ENCODE results near the gene DLX1. TPM values are rescaled to one million over a fixed set of nuclear protein-coding genes. Genes with fewer than 3 reads are reported as not detected.
"Not testable (repeated sequence)": the region's sequence is repeated elsewhere in the genome, so short reads cannot be mapped to it uniquely, and the experiment has no call there.

DLX1 gene
- total RNA-seq, 4 donors from 2014 or later, result 0.14 TPM; not detected in 3

DNA sequence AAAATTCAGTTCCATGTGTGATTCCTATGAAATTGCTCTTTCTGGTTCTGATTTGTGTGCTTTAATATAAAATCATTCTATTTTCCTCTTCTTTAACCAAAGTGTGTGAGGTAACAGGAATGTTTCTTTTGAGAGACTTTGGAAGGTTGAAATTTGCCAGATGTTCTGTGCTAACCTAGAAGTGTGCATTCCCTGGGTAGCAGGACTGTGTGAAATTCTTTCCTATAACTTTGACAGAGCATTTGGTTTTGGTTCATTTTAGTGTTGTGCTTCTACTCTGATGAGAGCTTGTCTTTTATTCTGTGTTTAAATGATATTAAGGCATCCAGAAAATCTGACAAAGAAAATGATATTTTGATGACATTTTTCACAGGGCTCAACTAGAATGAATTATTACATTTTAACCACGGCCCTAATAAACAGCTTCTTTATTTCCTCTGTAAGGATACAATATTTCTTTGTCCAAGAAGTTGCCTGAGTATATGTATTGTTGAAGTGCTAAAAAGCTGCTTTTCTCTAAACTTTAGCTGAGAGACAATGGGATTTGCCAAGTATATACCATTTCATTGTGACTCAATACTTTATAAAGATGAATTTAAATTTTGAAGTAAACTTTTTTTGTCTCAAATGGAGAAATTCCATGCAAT lies 34.7 kb upstream of the DLX1 start:
- H3K4me1 ChIP-seq, result no peaks in the 10 kb centered on the region
- no peak overlapping the region for H3K27ac ChIP-seq
- no peaks in the 10 kb centered on the region for H3K9me3 ChIP-seq
- H3K27me3 ChIP-seq, result no peaks in the 10 kb centered on the region
- no peak for DNase-seq
- H3K36me3 ChIP-seq, result no peaks in the 10 kb centered on the region
- intact Hi-C loops (cut with DNase I; ENCODE audit: low total_unique reads), result no loop called here
- H3K4me3 ChIP-seq, result no peak overlapping the region
- no peak for TF ChIP-seq POLR2A (IDR thresholded peaks at IDR 0.05)
- TF ChIP-seq, protein P1, sequence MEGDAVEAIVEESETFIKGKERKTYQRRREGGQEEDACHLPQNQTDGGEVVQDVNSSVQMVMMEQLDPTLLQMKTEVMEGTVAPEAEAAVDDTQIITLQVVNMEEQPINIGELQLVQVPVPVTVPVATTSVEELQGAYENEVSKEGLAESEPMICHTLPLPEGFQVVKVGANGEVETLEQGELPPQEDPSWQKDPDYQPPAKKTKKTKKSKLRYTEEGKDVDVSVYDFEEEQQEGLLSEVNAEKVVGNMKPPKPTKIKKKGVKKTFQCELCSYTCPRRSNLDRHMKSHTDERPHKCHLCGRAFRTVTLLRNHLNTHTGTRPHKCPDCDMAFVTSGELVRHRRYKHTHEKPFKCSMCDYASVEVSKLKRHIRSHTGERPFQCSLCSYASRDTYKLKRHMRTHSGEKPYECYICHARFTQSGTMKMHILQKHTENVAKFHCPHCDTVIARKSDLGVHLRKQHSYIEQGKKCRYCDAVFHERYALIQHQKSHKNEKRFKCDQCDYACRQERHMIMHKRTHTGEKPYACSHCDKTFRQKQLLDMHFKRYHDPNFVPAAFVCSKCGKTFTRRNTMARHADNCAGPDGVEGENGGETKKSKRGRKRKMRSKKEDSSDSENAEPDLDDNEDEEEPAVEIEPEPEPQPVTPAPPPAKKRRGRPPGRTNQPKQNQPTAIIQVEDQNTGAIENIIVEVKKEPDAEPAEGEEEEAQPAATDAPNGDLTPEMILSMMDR (IDR thresholded peaks at IDR 0.05), result no peak

DNA sequence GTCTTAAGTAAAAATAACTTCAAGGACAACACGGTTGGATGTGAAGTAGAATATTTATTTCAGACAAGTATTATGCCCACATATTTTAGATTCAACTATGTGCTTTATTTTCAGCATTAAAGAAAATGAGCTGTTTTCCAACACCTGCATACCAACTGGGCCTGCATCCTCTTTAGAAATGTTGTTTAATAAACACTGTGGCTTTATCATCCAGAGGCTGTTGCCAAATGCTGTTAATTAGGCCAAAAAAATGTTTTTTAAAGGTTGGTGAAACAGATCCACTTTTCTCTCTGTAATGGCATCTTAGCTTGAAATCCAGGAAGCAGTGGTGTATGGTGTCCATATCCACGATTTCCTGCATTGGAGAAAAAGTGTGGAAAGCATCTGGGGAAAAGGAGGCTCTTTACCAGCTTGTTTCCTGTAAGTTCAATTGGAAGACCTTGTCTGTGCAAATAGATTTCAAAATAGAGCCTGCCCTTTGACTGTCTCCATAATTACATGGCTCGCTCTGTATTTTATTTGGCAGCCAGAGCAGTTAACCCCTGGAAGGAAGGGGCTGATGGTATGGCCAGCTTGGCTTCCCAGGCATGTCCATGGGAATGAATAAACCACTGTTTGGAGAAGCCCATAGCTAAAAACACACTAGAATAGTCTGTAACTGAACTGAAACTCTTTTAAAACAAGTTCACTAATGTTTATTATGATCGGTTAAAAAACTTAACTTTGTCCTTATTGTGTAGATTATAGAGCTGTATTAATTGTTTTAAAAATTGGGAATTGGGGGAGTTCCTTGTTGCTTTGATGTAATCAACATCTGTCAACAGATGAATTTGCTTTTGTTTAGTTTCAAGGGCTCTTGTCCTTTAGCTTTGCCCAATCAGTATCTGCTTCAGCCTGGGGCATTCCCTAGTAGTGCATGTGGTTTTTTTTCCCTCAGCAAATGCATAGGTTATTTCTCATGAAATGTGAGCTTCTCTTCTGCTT lies 33.0 kb upstream of the DLX1 start:
- no peak overlapping the region for H3K27ac ChIP-seq
- no peaks in the 10 kb centered on the region for H3K36me3 ChIP-seq
- DNase-seq, result no peak
- intact Hi-C loops (cut with DNase I; ENCODE audit: low total_unique reads), result no loop called here
- H3K4me1 ChIP-seq, result no peaks in the 10 kb centered on the region
- H3K9me3 ChIP-seq, result no peaks in the 10 kb centered on the region
- TF ChIP-seq, protein P1 (IDR thresholded peaks at IDR 0.05), result no peak
- TF ChIP-seq POLR2A (IDR thresholded peaks at IDR 0.05), result no peak
- no peaks in the 10 kb centered on the region for H3K27me3 ChIP-seq
- H3K4me3 ChIP-seq, result no peak overlapping the region

DNA sequence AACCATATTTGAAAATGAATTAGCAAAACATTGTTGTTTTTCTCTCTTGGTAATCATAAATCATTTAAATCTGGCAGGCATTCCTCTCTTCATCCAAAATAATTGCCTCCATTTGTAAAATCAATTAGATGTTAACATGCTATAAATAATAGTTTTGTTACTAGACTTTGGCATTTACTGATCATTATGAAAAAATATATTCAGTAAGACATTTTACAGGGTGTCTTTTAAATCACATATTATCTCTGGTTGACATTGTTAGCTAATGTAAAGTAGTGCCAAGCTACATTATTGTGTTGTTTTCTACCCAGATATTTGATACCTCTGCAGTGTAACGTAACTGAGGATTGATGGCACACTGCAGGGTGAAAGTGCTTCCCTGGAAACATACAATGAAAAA lies 31.8 kb upstream of the DLX1 start:
- intact Hi-C loops (cut with DNase I; ENCODE audit: low total_unique reads), result no loop called here
- no peak overlapping the region for H3K4me3 ChIP-seq
- TF ChIP-seq POLR2A (IDR thresholded peaks at IDR 0.05), result no peak
- TF ChIP-seq, protein P1 (IDR thresholded peaks at IDR 0.05), result no peak

DNA sequence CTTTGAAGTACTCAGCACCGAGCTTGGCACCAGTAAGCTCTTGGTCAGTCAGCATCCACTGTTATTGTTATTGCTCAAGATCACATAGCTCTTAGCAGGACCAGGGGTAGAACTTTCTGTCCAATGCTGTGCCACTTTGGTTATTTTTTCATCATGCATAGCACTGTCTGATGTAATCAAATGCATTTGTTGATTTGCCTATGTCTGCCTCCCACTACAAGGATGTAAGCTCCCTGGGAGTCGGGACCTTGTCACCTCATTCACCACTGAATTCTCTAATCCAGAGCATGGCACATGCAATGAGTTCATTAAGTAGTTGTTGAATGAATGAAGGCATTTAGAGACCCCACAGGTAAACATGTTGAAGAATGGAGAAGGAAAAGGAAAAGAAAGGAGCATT lies 29.0 kb upstream of the DLX1 start:
- no peaks in the 10 kb centered on the region for H3K27me3 ChIP-seq
- TF ChIP-seq POLR2A (IDR thresholded peaks at IDR 0.05), result no peak
- TF ChIP-seq, protein P1 (IDR thresholded peaks at IDR 0.05), result no peak
- no peak overlapping the region for H3K27ac ChIP-seq
- H3K36me3 ChIP-seq, result no peaks in the 10 kb centered on the region
- no peaks in the 10 kb centered on the region for H3K9me3 ChIP-seq
- no peak overlapping the region for H3K4me3 ChIP-seq
- no peaks in the 10 kb centered on the region for H3K4me1 ChIP-seq
- intact Hi-C loops (cut with DNase I; ENCODE audit: low total_unique reads), result no loop called here
- no peak for DNase-seq

More for the DNA sequence above, 31.8 kb upstream of the DLX1 start:
- Histone ChIP-seq H3K27me3 (no peaks in the 10 kb centered on the region), H3K9me3 (no peaks in the 10 kb centered on the region), H3K36me3 (no peaks in the 10 kb centered on the region), H3K4me1 (no peaks in the 10 kb centered on the region), H3K27ac (no peak overlapping the region)
- no peak for DNase-seq

DNA sequence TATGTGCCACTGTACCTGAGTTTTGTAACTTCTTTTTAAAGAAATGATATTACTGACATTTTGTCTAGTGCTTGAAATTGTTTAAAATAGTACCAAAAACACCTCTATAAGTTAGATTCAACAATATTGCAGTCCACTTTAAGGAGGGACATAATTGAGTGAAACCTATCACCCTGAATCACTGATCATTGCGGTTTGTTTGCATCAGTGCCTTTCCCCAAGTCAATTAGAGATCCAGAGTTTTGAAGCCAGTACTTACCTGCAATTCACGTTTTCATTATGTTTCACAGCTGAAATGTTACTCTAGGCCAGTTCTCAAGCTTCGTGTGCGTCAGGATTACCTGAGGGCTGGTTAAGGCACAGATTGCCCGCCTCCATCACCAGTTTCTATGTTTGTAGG lies 26.6 kb upstream of the DLX1 start:
- Histone ChIP-seq H3K36me3 (no peaks in the 10 kb centered on the region), H3K4me3 (no peak overlapping the region), H3K27ac (no peak overlapping the region), H3K27me3 (no peaks in the 10 kb centered on the region), H3K4me1 (no peaks in the 10 kb centered on the region), H3K9me3 (no peaks in the 10 kb centered on the region)
- TF ChIP-seq, protein P1 (IDR thresholded peaks at IDR 0.05), result no peak
- no peak for TF ChIP-seq POLR2A (IDR thresholded peaks at IDR 0.05)
- DNase-seq, result no peak
- intact Hi-C loops (cut with DNase I; ENCODE audit: low total_unique reads), result no loop called here

DNA sequence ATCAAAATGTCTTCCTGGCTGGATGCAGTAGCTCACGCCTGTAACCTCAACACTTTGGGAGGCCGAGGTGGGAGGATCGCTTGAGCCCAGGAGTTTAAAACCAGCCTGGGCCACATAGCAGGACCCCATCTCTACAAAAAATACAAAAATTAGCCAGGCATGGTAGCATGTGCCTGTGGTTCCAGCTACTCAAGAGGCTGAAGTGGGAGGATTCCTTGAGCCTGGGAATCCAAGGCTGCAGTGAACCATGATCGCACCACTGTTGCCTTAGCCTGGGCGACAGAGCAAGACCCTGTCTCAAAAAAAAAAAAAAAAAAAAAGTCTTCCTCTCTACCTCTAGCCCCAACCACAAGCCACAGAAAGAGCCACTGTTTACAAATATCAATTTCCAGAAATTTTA lies 25.2 kb upstream of the DLX1 start:
- H3K4me1 ChIP-seq; H3K9me3 ChIP-seq; H3K36me3 ChIP-seq; H3K4me3 ChIP-seq; H3K27ac ChIP-seq; DNase-seq; intact Hi-C loops (cut with DNase I; ENCODE audit: low total_unique reads); H3K27me3 ChIP-seq: not testable (repeated sequence)

Measured in uterus (tissue), 4 donors.